ENCODE results near the gene CPA5. TPM values are rescaled to one million over a fixed set of nuclear protein-coding genes. Genes with fewer than 3 reads are reported as not detected.

Gene CPA5
- total and polyA plus RNA-seq, 7 donors = 0.42 to 5.2 (median 1.0) TPM; not detected in 1

DNA sequence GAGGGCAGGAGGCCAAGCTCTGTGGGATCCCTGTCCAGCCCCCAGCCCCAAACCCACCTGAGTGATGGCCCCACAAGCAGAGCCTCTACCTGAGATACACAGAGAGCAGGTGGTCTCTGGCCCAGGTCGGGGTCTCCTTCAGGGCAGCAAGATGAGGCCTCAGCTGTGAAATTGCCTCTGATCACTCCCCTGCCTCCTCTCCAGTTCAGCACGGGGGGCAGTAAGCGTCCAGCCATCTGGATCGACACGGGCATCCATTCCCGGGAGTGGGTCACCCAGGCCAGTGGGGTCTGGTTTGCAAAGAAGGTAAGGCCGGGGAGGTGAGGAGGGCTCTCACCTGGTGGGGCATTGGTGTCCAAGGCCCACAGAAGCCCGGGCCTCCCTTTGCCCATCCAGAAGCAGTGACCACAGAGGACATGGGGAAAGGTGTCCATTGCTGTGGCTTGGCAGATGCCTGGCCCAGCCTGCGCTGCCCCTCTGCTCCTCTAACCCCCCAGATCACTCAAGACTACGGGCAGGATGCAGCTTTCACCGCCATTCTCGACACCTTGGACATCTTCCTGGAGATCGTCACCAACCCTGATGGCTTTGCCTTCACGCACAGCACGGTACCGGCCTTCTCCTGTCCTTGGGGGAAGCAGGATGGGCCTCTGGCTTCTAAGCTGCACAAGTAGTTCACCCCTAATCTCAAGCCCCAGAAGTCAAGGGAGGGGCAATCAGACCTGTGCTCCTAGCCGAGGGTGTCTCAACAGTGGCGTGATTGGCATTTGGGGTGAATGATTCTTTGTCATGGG, 38.8 kb downstream of the CPA5 start:
- 93 to 95% (median 94%) methylated on average over 18 of the region's 18 CpGs for WGBS, 3 donors

GRCh38 chr7:130384371-130384801, 39.8 kb downstream of the CPA5 start:
- intact Hi-C loops (cut with DNase I) = no loop called here
- H3K9me3 ChIP-seq = no peaks in the 10 kb centered on the region
- WGBS, 3 donors = 74 to 82% (median 80%) methylated on average over 10 of the region's 10 CpGs
- TF ChIP-seq CTCF (IDR thresholded peaks at IDR 0.05) = no peak
- no peaks in the 10 kb centered on the region for H3K27me3 ChIP-seq (ENCODE audit: insufficient read depth in 3 of 3, low read length in 2 of 3)
- no peaks in the 10 kb centered on the region for H3K36me3 ChIP-seq (ENCODE audit: insufficient read depth in 1 of 2, low read depth in 1 of 2)
- ATAC-seq (no peak), DNase-seq (no peak)
- no peak overlapping the region for H3K27ac ChIP-seq
- H3K4me1 ChIP-seq = no peaks in the 10 kb centered on the region
- no peak overlapping the region for H3K4me3 ChIP-seq

More for the DNA sequence above, 38.8 kb downstream of the CPA5 start:
- H3K27ac ChIP-seq = no peak overlapping the region
- ATAC-seq (no peak), DNase-seq (no peak)
- H3K4me3 ChIP-seq = no peak overlapping the region
- H3K36me3 ChIP-seq (ENCODE audit: insufficient read depth in 1 of 2, low read depth in 1 of 2) = no peaks in the 10 kb centered on the region
- H3K9me3 ChIP-seq = no peaks in the 10 kb centered on the region
- no peaks in the 10 kb centered on the region for H3K27me3 ChIP-seq (ENCODE audit: insufficient read depth in 3 of 3, low read length in 2 of 3)
- no peak for TF ChIP-seq CTCF (IDR thresholded peaks at IDR 0.05)
- no peaks in the 10 kb centered on the region for H3K4me1 ChIP-seq
- intact Hi-C loops (cut with DNase I) = no loop called here

DNA sequence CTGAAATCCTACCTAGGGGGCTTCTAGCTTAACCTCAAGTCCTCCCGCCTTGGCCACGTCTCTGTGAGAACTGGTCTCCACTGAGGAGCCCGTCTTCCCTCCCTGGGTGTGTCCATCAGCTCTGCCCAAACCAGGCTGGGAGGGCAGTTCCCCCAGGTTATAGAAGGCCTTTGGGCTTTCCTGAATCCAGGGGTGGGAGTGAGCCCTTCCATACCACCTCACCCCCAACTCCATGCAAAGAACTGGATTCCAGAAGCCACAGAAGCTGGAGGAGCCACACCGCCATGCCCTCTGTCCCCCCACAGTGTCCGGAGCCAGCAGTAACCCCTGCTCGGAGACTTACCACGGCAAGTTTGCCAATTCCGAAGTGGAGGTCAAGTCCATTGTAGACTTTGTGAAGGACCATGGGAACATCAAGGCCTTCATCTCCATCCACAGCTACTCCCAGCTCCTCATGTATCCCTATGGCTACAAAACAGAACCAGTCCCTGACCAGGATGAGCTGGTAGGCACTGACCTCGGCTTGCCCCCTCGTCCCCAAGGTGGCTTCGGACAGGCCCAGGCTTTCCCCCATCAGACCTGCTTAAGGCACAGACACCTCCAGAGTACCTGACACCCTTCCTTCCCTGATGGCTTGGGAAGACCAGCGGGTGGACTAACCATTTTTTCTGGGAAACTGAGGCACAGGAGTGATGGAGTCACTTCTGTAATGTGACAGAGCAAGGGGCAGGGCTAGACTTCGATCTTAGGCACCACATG, 40.4 kb downstream of the CPA5 start:
- H3K9me3 ChIP-seq = no peaks in the 10 kb centered on the region
- no peak for TF ChIP-seq CTCF (IDR thresholded peaks at IDR 0.05)
- H3K27ac ChIP-seq = no peak overlapping the region
- ATAC-seq = no peak
- no peaks in the 10 kb centered on the region for H3K4me1 ChIP-seq
- intact Hi-C loops (cut with DNase I) = no loop called here
- DNase-seq = no peak
- H3K36me3 ChIP-seq (ENCODE audit: insufficient read depth in 1 of 2, low read depth in 1 of 2) = no peaks in the 10 kb centered on the region
- 87 to 93% (median 89%) methylated on average over 13 of the region's 13 CpGs for WGBS, 3 donors
- H3K4me3 ChIP-seq = no peak overlapping the region
- H3K27me3 ChIP-seq (ENCODE audit: insufficient read depth in 3 of 3, low read length in 2 of 3) = no peaks in the 10 kb centered on the region

- Histone ChIP-seq H3K4me1 (no peaks in the 10 kb centered on the region), H3K36me3 (ENCODE audit: insufficient read depth in 1 of 2, low read depth in 1 of 2) (no peaks in the 10 kb centered on the region), H3K4me3 (no peak overlapping the region), H3K27me3 (ENCODE audit: insufficient read depth in 3 of 3, low read length in 2 of 3) (no peaks in the 10 kb centered on the region), H3K27ac (no peak overlapping the region), H3K9me3 (no peaks in the 10 kb centered on the region)
- 28 to 51% (median 34%) methylated on average over 6 of the region's 6 CpGs for WGBS, 3 donors
- no peak for TF ChIP-seq CTCF (IDR thresholded peaks at IDR 0.05)
- intact Hi-C loops (cut with DNase I) = no loop called here
- ATAC-seq (peak; percentile 60 to 78 (median 75)), DNase-seq (no peak)
These were observed 41.0 kb downstream of the CPA5 start for GRCh38 chr7:130385600-130386066.
